AG10803 (cell line): Measurements from ENCODE around the gene ZFR2.

Experiments
- DNase-seq: peaks from one replicate; pipeline ENCODE4 v3.0.0; 2010; ENCODE audit warnings: low read depth
- H3K4me3 ChIP-seq: 2 replicates; pipeline ENCODE4 v1.5.1; 2011; ENCODE audit warnings: mild to moderate bottlenecking, low read length, control low read depth
- TF ChIP-seq, protein P1 (sequence below): conservative IDR thresholded peaks from 2 replicates; pipeline ENCODE4 v1.5.1; 2011; ENCODE audit warnings: mild to moderate bottlenecking, low read length, control low read depth, inconsistent platforms

ZFR2 gene

GRCh38 chr19:3778104-3778867 is 90.6 kb downstream of the ZFR2 start:
- TF ChIP-seq, protein P1, sequence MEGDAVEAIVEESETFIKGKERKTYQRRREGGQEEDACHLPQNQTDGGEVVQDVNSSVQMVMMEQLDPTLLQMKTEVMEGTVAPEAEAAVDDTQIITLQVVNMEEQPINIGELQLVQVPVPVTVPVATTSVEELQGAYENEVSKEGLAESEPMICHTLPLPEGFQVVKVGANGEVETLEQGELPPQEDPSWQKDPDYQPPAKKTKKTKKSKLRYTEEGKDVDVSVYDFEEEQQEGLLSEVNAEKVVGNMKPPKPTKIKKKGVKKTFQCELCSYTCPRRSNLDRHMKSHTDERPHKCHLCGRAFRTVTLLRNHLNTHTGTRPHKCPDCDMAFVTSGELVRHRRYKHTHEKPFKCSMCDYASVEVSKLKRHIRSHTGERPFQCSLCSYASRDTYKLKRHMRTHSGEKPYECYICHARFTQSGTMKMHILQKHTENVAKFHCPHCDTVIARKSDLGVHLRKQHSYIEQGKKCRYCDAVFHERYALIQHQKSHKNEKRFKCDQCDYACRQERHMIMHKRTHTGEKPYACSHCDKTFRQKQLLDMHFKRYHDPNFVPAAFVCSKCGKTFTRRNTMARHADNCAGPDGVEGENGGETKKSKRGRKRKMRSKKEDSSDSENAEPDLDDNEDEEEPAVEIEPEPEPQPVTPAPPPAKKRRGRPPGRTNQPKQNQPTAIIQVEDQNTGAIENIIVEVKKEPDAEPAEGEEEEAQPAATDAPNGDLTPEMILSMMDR: no peak
- DNase-seq: no peak
- H3K4me3 ChIP-seq: no peak overlapping the region

GRCh38 chr19:3776479-3777040 is 92.3 kb downstream of the ZFR2 start:
- DNase-seq: no peak
- TF ChIP-seq, protein P1: no peak
- H3K4me3 ChIP-seq: no peak overlapping the region

DNA sequence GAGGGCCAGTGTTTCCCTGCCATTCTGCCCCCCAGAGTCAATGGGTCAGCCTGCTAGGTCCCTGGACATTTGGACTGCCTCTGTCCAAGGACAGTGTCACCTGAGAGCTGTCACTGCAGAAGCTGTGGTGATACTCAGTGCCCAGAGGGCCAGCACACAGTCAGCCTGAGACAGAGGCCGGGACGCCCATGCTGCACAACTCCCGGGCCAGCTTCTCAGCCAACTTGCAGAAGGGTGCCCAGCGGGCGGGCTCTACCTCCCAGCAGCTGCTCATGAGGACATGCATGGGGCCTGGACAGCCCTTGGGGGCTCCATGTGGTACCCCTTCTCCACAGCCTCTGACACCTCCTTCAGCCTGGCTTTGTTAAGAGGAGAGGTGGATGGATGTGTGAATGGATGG is 93.0 kb downstream of the ZFR2 start:
- TF ChIP-seq, protein P1: no peak
- H3K4me3 ChIP-seq: no peak overlapping the region
- no peak for DNase-seq

GRCh38 chr19:3775374-3775711 is 93.5 kb downstream of the ZFR2 start:
- TF ChIP-seq, protein P1: no peak
- no peak overlapping the region for H3K4me3 ChIP-seq
- no peak for DNase-seq

DNA sequence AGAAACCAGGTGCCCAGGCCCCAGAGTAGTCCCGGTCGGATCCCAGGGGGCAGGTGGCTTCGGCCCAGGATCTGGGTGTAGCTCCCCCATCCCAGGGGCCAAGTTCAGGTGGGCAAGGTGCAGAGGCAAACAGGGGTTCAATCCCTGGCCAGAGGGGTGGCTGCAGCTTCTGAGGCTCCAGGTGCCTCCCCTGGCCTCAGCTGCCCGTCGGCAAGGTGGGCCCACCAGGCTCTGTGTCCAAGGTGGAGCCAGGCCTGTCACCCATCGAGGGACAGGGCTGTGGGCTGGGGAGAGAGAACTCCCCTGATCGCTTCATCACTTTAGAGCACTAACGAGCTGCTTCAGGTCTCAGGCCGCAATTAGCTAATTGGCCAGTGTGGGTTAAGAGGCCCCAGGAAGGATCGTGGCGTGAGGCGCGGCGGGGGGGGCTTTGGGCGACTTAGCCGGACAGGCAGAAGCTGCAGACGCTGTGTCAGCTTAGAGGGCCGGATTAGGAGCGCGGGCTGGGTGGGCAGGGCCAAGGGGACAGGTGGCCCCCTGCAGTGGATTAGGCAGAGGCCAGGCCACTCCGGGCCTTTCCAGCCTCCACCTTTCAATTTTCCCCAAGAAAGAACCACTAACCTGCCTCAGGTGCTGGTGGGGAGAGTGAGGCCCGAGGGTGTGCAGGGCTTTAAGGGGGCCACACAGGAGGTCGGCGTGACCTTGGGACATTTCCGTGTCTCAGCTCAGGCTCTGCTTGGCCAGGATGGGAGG is 94.0 kb downstream of the ZFR2 start:
- H3K4me3 ChIP-seq: no peak overlapping the region
- TF ChIP-seq, protein P1: no peak
- DNase-seq: no peak

GRCh38 chr19:3773814-3774515 is 94.9 kb downstream of the ZFR2 start:
- H3K4me3 ChIP-seq: no peak overlapping the region
- no peak for DNase-seq
- TF ChIP-seq, protein P1: no peak
